Endothelial cell of umbilical vein (primary cell): Measurements from ENCODE around the gene FOLR3.

Experiments
- CTCF ChIP-seq, 2 donors: IDR thresholded peaks; 1 replicate in 1 of 2; 2 replicates in 1 of 2; pipeline ENCODE4 v1.5.1; 2011; ENCODE audit warnings: low read length in 2 of 2, mild to moderate bottlenecking in 2 of 2, moderate library complexity in 2 of 2, control low read depth in 1 of 2, inconsistent platforms in 1 of 2, low read depth in 1 of 2; ENCODE audit not compliant: insufficient read depth in 1 of 2; ENCODE audit errors: extremely low read depth in 1 of 2
- POLR2AphosphoS5 ChIP-seq: IDR thresholded peaks from 2 replicates; pipeline ENCODE4 v1.6.1; 2012; ENCODE audit warnings: low read depth, mild to moderate bottlenecking, control low read depth, low read length, moderate library complexity; ENCODE audit not compliant: insufficient read depth

- TF ChIP-seq CTCF (IDR thresholded peaks at IDR 0.05; ENCODE audit: extremely low read depth in 1 of 2, insufficient read depth in 1 of 2, low read depth in 1 of 2, low read length in 2 of 2) (no peak), POLR2AphosphoS5 (no peak)
Measured at GRCh38 chr11:72140661-72141060, 5.1 kb downstream of the FOLR3 start.
